DMS79 (cell line): Measurements from ENCODE around the gene ATXN7L1.
A peak's percentile ranks its signal among the peaks of the same experiment; 100 is the strongest.
"Not testable (repeated sequence)": the region's sequence is repeated elsewhere in the genome, so short reads cannot be mapped to it uniquely, and the experiment has no call there.

ENCODE experiments used
- DNase-seq: peaks from one replicate; lab custom pipeline; 2025; lab: John Stamatoyannopoulos, UW

Gene ATXN7L1

DNA sequence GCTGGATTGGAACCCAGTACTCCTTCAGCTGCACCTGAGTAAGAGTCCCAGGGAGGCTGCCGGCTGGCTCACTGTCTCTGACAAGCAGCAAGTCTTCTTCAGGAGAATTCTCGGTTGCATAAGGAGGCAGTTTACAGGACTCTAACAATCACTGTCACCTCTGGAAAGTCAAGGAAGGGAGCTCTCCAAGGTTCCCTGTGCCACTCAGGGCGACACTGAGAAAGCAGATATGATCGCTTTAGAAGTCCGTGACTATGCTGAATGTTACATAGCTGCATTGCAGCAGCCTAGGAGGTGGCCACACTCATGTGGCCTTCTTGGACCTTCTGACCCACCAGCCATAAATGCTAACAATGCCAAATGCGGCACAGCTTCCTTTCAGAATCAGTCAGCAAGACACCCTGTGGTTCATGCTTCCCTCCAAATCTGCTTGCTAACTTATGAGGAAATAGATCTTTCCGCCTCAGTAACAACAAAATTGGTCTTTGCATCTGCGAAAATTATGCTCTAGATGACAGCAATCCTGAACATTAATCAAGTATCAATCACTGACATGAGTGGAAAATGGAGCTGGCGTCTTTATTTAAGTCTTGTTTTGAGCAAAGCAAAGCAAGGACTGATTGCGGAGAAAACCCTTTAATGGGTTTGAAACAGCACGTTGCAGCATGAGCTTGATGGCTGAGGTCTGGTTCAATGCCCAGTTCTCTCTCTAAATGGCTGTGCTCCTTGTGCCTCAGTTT is 132.9 kb downstream of the ATXN7L1 start:
- DNase-seq, result no peak

DNA sequence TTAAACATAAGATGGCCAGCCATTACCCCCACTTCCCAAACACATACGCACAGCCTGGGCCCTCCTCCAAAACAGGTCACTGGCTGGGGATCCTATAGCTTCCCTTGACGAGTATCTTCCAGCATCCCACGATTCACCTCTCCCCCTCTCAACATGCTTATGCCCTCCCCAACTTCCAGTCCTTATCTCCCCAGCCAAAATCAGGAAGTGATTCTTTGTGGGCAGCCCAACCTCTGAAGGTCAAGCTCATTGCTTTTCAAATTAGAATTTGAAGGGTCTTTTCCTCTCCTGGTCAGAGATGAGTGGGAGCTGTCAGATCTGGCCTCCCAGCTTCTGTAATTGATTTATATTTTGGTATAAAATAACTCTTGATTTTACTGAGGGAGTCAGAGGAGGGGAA is 133.6 kb downstream of the ATXN7L1 start:
- DNase-seq, result no peak

DNA sequence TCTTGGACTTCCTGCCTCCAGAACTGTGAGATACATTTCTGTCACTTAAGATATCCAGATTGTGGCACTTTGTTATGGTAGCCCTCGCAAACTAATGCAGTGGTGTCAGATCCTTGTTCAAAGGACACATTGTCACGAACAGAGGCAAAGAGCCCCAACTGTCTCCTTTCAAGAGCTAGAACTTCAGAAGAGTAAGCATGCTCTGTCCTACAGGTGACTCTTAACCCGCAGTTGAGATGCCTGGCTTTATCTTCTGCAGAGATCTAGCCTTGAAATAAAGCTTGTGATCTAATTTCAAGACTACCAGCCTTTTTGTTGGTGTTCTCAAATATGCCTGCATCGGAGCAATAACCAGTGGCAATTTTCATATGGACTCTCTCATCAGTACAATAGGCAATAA is 134.4 kb downstream of the ATXN7L1 start:
- DNase-seq, result no peak

DNA sequence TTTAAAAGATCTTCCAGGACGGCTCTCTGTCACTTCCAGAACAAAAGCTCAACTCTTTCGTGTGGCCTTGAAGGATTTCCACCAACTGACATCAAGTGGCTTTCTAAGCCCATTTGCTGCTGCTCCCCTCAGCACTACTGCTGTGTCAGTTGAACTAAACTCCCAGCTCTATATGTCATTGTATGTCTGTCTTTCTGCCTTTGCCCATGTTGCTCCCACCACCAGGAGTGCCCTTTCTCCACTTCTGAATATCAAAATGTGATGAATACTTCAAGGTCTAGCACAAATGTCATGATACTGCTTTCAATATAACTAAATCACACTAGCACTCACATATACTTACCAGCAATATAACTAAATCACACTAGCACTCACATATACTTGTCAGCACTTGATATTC is 138.3 kb downstream of the ATXN7L1 start:
- no peak for DNase-seq

DNA sequence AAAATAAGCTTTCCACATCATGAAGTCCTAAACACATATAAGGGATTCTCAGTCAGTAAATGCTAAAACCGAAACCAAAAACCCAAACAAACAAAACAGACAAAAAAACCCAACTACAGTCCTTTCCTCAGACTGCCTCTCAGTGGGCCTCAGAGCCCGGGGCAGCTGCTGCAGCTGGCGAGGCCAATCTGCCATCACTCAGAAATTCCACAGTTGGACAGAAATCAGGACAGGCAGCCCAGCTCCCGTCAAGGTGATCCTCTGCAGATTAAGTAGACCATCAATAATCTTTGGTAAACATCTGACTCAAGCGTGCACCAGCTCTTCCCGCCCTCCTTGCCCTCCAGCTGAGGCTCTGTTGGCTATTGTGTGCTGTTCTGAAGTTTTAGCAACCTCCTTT is 142.2 kb downstream of the ATXN7L1 start:
- no peak for DNase-seq

DNA sequence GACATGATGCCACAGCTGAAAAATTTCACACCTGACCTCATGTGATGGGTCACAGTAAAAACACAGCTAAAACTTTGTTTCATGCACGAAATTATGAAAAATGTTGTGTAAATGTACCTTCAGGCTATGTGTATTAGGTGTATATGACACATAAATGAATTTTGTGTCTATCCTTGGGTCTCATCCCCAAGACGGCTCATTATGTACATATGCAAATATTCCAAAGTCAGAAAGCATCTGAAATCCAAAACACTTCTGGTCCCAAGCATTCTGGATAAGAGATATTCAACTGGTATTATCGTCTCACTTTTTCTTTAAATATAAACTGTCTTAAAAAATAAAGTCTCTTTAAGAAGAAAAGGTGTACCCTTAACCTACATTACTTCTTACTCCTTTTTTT is 145.4 kb downstream of the ATXN7L1 start:
- DNase-seq, result no peak

DNA sequence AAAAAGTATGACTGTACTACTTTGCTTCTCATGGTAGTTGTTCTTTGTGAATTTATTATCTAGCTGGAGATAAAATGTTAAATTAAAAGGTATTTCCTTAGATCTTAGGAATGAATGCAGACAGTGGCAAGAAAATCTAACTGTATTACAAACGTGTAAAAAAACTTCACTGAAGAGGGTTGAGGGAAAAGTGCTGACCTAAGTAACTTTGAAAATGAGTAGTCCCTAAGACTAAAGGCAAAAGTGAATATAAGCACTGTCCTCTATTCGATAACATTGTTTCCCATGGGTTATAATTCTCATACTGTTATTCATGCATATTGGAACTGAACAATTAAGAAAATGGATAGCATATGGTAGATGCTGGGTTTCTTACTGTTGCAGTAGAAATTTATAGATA is 148.4 kb downstream of the ATXN7L1 start:
- no peak for DNase-seq

DNA sequence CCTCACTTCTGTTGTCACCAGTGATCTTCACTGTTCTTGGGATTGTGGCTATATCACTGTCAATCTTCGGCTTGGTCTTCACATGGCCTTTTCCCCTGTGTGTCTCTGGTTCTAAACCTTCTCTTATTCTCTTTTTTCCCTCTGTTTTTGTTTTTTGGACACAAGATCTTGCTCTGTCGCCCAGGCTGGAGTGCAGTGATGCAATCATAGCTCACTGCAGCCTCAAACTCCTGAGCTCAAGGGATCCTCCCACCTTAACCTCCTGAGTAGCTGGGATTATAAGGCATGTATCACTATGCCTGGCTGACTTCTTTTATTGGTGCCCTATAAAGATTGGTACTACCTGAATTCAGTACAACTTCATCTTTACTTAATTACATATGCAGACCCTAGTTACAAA is 151.7 kb downstream of the ATXN7L1 start:
- no peak for DNase-seq

DNA sequence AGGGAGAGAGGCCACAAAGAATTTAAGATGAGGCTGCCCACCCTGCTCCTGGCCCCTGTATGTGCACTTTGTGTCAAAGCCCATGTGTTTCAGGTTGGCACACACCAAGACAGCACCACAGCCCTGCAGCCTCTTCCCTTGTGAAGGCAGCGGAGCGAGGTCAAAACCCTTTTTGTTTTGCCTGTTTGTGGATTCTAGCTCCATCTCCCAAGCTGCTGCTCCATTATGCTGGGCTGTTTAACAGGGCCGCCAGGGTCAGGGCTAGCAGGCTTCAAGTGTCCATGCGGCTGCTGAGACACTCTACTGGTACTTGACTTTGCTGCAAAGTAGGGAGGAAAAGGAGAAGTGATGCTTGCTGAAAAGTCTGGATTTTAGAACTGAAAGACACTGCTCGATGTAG is 152.8 kb downstream of the ATXN7L1 start:
- peak; percentile 86 for DNase-seq

DNA sequence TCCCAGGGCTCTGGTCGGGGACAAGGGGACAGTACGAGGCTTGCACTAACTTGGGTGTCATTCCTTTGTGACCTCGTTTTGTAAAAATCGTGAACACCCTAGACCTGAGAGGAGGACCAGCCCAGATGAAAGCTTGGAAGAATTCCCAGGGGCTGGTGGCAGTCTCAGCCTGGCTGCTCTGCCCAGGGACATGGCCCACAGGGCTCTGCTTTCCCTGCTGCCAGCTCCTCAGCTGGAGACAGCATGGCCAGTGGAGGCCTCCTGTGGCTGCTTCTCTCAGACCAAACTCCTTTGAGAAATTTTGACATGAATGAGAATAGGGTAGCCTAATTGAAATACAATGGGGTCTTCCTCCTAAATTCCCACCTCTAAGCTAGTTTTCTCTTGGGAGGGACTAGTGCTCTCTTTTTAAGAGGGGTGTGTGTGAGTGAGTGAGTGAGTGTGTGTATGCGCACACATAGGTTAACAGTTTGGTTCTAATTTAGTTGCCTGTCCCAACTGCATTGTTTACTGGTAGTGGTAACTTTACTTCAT is 154.8 kb downstream of the ATXN7L1 start:
- no peak for DNase-seq

DNA sequence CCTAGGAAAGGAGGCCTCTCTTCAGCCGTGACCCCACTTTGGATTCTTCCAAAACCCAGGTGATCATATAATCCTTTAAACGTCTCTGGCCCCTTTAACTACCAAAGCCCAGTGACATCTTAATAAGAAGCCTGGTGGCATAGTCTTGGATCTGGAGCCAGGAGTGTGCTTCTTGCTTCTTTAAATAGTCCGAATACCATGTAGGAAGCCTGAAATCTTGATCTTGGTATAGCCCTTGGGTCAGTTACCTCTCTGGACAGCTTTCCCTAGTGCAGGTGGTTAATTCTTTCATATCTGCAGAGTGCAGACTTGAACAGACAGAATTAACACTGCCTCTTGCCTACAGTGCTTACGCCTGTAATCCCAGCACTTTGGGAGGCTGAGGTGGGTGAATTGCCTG is 156.5 kb downstream of the ATXN7L1 start:
- no peak for DNase-seq

DNA sequence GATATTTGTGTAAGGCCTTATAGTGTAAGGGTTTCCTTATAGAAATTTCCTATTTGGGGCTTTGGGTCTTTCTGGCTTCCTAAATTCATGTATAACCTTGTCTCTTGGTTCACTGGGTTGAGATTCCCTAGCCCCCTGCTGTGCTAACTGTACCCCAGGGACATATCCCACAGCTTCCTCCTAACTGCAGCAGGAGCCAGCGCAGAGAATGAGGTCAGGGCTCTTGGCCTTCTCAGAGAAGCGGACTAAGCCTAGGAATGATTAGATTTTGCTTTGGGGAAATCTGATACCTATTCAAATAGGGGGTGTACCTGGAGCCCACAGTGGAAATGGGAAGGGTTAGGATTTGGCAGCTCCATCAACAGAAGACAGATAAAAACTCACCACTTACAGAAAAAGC is 157.0 kb downstream of the ATXN7L1 start:
- DNase-seq, result no peak

DNA sequence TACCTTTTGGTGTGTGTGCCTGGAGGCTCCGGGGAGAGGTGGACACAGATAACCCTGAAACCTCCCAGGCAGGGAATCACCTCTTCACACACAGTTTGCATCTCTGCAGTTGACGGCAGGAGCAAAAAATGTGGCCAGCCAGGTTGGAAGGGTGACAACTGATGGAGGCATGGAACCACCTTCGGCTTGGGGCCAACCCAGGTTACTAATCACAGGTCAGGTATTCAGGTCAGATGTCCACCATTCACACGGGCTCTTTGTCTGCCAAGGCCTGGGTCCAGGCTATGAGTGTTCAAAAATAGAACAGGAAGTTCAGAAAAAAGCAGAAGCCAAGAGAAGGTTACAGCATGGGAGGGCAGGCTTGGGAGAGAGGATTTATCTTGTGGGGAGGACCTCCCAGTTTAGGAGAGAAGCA is 157.9 kb downstream of the ATXN7L1 start:
- no peak for DNase-seq

DNA sequence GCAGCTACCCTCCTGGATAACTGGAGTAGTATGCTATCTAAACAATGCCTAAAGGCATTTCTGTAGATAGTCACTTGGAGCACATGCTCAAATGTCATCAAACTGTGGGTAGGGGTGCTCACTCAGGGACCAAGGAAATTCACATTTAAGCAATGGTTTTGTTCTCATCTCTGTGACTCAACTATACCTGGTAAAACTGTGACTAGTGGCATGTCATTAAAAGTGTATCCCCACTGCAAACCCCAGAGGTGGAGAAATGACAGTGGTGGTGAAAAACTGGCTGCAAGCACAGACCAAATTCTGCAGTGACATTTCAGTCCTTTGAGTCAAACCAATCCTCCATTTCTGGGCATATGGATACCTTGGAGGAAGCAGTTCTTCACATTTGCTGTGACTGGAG is 160.9 kb downstream of the ATXN7L1 start:
- no peak for DNase-seq

DNA sequence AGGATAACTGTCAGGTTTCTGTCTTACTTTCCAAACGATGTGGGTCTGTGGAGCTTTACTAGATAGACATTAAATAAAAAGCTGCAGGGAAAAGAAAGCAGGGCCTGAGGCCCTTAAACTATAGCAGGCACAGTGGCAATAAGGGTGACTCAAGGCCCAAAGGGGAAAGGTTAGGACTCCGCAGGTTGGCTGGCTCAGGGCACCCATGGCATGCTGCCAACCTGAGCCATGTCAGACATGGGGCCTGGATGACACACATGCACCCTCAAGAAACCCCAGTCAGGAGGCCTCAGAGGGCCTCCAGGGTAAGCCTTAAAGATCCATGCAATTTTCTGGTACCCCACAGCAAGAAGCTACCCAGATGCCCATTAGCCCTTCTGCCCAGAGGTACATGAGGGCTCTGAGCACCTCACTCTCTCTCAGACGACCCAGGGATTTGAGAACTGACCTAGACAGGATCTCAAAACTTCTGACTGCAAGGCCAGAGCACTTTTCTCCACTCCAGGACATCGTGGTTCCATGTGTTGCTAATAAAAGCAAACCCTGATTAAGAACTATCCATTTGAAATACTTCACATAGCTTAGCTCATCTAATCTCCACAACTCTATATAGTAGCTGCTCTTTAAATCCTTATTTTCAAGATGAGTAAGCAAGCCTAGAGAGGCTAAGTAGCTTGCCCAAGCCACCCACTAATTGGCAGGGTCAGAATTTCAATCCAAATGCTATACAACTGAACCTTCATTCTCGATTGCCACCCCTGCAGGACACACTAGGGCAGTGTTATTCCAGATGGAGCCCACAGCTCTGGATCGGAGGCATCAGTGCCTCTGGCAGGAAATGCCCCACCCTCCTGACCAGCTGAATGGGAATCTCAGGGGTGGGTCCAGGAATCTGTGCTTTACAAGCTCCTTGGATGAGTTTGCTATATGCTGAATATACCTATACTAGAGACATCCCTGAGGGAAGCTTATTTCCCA is 162.6 kb downstream of the ATXN7L1 start:
- DNase-seq, result no peak

DNA sequence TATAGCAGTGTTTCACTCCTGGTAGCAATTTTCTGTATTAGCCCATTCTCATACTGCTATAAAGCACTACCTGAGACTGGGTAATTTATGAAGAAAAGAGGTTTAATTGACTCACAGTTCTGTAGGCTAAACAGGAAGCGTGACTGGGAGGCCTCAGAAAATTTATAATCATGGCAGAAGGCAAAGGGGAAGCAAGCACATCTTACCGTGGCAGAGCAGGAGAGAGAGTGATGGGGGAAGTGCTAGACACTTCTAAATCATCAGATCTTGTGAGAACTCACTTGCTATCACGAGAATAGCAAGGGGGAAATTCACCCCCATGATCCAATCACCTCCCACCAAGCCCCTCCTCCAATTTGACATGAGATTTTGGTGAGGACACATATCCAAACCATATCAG is 163.5 kb downstream of the ATXN7L1 start:
- no peak for DNase-seq

DNA sequence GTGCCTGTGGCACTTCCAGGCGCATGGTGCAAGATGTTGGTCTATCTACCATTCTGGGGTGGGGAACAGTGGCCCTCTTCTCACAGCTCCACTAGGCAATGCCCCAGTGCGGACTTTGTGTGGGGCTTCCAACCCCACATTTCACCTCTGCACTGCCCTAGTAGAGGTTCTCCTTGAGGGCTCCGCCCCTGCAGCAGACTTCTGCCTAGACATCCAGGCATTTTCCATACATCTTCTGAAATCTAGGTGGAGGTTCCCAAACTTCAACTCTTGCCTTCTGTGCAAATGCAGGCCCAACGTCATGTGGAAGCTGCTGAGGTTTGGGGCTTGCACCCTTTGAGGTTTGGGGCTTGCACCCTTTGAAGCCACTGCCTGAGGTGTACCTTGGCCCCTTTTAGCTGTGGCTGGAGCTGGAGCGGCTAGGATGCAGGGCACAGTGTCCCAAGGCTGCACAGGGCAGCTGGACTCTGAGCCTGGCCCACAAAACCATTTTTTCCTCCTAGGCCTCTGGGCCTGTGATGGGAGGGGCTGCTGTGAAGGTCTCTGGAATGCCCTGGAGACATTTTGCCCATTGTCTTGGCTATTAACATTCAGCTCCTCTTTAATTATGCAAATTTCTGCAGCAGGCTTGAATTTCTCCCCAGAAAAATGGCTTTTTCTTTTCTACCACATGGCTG is 164.5 kb downstream of the ATXN7L1 start:
- no peak for DNase-seq

DNA sequence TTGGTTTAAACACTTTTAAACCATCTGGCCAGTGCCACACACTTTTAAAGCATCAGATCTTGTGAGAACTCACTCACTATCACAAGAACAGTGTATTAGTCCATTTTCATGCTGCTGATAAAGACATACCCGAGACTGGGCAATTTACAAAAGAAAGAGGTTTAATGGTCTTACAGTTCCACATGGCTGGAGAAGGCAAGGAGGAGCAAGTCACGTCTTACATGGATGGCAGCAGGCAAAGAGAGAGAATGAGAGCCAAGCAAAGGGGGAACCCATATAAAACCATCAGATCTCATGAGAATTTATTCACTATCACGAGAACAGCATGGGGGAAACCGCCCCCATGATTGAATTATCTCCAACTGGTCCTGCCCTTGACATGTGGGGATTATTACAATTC is 165.7 kb downstream of the ATXN7L1 start:
- not testable (repeated sequence) for DNase-seq

DNA sequence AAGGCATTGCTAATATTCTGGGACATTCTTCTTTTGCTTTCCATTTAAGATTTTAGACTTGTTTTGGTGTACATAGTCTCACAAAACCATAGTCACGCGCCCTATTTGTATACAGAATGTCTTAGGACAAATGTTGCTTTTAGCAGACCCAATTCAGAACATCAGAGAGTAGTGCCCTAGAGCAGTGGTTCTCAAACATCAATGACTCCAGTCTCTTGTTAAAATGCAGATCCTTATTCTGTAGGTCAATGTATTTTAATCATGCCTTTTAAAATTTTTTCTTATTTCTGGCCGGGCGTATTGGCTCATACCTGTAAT is 167.7 kb downstream of the ATXN7L1 start:
- DNase-seq, result no peak

DNA sequence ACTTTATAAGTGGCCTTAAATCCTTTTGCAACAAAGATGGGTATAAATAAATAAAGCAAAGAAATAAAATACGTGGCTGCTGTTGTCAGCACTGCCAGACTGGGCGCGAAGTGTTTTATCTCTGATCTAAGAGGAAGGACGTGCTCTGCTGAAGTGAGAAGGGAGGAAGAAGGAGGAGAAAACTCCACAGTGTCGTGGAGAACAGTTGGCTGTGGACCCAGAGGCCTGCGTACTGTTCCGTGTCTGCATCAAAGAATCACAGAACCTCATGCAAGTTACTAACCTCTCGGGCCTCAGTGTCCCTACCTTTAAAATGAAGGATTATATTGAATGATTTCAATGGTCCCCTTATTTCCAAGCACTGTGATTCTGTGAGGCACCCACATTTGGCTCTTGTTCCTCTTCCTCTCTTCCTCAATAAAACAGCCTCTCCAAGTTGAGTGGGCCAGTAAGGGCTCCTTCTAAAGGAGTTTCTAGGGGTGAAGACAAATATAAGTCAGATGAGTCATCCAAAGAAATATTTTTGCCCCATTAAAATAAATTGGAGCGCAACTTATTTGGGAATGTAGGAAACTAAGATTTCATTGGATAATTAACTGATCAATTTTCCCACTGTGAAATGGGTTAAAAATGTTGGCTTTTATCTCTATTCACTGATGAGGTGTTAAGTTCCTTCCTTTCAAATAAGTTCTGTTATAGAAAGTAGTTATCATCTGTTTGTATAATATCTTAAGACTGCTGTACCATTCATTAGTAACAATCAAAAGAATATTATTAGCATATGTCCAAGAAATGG is 168.2 kb downstream of the ATXN7L1 start:
- no peak for DNase-seq

DNA sequence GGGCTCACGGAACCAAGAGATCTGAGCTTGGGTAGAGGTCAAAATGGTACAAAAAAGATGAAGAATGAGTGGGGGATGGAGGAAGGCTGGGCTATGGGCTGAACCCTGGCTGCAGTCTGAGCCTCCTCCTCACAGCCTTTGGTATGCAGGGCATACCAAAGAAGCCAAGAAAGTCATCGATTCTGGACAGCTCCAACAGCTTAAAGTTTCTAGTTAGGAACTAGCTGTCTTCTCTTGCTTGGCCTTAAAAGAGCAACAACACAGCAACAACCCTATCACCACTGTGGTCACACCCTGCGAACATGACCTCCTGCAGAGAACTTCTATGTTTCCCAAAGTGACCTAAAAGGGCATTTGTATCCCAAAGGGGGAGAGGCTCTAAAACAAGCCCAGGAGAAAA is 169.0 kb downstream of the ATXN7L1 start:
- DNase-seq, result no peak

DNA sequence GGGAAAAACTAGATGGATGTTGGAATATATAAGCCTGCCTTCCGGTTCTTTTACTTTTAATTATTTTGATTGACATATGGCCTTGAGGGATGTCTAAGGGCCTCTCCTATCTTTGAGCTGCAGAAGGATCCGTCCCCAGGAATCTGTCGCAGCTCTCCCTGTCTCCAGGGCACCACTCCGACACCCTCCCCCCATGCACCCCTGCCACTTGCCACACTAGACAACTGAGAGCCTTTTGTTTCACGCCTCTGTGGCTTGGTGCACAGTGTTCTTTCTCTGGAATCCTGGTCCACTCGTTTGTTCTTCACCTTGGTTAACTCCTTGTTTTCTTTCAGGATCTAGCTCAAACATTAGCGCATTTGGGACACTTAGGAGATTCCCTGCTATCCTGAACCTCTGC is 171.0 kb downstream of the ATXN7L1 start:
- DNase-seq, result no peak
